HG02938 (cell line): ENCODE data around the gene CCL4L2.
"Not testable (repeated sequence)": the region's sequence is repeated elsewhere in the genome, so short reads cannot be mapped to it uniquely, and the experiment has no call there.

Experiments used
- ATAC-seq: cut with Tn5 transposase; IDR thresholded peaks from one replicate; pipeline ENCODE4 v1.9.1; 2021; ENCODE audit warnings: mild to moderate bottlenecking, moderate library complexity; ENCODE audit not compliant: unreplicated experiment

Gene CCL4L2

DNA sequence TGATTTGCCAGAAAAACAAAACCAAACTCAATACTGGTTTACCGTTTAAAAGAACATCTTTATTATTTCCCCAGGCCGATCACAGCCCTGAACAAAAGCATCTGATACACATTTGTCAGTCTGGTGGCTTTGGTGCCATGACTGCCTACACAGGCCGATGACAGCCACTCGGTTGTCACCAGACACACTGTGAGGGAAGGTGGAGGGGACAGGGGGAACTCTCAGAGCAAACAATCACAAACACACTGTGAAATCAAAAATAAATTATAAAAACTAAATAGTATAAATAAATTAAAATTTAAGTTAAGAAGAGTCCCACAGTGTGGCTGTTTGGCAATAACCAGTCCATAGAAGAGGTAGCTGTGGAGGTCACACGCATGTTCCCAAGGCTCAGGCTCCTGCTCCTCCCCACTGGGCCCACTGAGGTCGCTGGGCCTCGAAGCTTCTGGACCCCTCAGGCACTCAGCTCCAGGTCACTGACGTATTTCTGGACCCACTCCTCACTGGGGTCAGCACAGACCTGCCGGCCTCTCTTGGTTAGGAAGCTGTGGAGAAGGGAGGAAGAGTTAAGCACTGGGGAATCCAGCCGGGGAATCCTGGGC is 15.9 kb upstream of the CCL4L2 start:
- not testable (repeated sequence) for ATAC-seq

GRCh38 chr17:36195434-36196130 is 15.3 kb upstream of the CCL4L2 start:
- ATAC-seq = no peak

DNA sequence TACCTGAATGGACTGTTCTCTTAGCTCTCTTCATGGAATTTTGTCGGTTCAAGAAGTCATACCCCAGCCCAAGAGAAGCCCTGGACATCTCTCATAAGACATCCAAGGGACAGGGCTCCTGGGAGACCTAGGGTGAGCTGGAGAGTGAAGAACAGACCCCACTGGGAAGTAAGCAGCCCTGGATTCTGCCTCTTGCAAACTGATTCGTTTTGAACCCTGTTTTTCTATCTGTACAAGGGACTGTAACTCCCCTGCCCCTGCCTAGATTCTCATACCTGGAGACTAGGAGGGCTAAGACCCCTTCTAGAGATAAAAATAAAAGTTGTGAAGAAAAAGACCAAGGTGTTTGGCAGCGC is 14.8 kb upstream of the CCL4L2 start:
- ATAC-seq = no peak

DNA sequence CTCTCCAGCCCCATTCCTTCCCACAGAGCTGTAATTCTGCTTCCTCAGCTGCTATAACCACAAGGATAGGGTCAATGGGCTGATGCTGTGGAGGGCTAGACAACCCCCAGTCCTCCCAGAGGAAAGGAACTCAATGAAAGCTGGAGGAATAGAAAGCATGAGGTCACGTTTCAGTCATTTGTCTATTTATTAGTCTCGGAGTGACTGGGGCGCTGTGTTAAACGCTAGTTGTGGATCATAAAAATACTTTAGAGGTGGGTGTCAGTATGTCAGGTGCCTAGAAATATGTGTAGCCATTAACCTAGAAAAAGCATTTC is 13.5 kb upstream of the CCL4L2 start:
- ATAC-seq = peak; percentile 13

DNA sequence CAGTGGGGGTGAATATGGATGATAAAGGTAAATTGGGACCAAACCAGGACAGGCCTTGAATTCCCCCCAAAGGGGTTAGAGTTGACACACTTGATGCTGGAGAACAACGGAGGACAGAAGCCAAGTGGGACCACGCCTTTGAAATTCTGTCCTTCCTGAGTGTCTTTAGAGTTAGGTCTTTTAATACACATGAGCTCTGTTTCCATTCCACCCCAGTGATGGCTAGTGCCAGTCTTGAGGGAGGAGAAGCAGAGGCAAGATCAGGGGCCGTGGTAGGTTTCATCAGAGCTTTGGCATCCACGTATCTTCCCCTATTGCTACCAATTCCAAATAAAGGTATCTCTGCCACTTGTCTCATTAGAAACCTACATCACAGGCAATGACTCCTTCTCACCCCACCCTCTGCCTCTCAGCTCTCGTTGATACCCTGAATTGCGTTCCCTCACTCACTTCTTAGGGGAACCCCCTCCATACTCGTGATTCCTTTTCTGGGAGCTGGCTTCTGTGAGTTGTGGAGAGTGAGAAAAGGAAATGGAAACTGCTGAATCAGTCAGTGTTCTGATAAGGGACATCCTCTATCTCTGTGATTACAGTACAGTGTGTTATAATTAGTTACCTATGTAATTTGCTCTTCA is 11.9 kb upstream of the CCL4L2 start:
- ATAC-seq = no peak

- ATAC-seq = not testable (repeated sequence)
These were observed 9.8 kb upstream of the CCL4L2 start for GRCh38 chr17:36201102-36201501.

- not testable (repeated sequence) for ATAC-seq
These were observed 9.4 kb upstream of the CCL4L2 start for GRCh38 chr17:36201506-36201905.

- ATAC-seq = no peak
These were observed 7.5 kb upstream of the CCL4L2 start for GRCh38 chr17:36203335-36203734.

- no peak for ATAC-seq
These were observed 6.0 kb upstream of the CCL4L2 start for GRCh38 chr17:36204724-36205500.

DNA sequence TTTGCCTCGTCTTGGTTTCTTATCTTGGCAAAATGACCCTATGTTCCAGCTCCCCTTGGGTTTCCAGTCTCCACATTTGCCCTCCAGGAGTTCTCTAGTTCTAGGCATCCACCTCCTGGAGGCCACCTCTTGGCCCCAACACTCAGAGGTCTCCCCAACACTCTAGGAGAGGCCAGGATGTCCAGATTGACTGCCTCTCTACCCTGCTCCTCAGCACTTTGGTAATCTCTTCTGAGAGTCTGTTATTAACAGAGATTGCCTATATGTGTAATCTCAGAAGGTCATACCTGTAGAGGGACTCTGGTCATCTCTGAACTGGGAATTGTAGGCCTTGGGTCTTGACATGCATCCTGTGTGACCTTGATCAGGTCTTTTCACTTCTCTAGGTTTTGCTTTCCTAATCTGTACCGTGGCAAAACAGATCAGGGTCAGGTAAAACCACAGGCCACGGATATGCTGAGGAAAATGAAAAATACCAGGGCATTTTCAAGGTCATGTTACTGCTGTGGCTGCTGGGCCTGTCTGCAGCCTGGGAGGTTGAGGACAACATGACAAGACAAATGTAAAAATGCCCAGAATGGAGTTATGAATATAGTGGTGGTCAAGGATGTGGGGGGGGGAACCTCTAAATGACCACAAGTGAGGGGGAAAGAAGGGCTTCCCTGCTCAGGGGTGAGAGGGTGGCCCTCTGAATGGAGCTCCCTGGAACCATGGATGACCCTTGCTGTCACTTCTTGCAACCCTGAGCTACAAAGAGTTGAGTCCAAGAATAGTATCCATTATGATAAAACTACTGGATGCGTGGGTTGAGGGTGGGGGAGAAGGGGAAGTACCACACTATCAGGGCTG is 5.0 kb upstream of the CCL4L2 start:
- ATAC-seq = no peak

GRCh38 chr17:36206486-36206821 is 4.4 kb upstream of the CCL4L2 start:
- ATAC-seq = not testable (repeated sequence)

DNA sequence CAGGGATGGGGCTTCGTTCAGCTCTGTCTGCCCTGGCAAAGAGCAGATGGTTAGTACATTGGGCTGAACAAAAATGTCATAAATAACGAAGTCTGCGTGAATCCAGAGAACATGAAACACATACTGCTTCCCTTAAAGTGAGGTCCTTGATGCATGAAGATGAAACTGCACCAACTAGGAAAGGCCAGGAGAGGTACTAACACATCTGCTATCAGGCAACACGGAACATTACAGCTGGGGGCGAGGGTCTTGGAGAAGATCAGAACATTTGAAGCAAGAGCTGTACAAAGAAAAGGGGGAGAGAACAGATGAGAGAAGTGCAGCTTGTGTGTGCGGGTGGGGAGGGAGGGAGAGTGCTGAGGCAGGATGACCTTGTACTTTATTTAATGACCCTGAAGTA is 3.5 kb upstream of the CCL4L2 start:
- ATAC-seq = not testable (repeated sequence)

- no peak for ATAC-seq
These were observed 1.3 kb upstream of the CCL4L2 start for GRCh38 chr17:36209575-36209974.

DNA sequence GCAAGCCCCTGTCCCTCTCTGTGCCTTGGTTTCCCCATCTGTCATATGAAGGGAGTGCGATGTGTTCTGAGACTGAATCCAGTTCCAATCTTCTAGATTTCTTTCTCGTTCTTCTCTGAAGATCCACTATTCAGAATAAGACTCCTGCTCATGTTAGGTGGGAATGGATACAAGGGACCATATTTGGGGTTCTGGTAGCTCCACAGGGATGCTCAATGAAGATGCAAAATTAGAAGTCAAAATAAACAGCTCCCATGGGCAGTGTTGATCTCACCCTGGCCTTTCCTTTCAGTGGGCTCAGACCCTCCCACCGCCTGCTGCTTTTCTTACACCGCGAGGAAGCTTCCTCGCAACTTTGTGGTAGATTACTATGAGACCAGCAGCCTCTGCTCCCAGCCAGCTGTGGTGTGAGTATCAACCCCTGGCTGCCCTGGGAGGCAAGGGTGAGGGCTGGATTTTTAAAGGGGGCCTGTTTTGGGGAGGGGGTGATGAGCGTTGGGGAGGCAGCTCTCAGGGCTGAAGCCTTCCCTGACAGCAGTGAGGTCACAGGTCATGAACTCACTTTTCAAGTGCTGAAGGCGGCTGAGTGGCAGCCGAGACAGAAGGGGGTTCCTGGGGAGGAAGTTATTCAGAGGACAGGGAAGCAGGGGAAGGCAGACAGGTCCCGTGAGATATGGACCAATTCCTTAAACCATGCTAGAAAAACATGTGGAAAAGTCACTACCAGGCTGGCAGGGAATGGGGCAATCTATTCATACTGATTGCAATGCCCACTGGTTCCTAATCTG is 815 bp downstream of the CCL4L2 start:
- ATAC-seq = not testable (repeated sequence)

DNA sequence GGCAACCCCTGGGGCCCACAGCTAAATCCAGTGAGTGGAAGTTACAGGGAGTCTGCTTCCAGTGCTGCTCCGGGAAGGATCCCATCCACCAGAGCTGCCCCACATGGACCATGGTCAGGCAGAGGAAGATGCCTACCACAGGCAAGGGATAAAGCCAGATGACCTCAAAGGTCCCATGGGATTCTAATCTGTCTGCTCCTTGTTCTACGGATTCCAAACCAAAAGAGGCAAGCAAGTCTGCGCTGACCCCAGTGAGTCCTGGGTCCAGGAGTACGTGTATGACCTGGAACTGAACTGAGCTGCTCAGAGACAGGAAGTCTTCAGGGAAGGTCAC is 1.4 kb downstream of the CCL4L2 start:
- no peak for ATAC-seq

DNA sequence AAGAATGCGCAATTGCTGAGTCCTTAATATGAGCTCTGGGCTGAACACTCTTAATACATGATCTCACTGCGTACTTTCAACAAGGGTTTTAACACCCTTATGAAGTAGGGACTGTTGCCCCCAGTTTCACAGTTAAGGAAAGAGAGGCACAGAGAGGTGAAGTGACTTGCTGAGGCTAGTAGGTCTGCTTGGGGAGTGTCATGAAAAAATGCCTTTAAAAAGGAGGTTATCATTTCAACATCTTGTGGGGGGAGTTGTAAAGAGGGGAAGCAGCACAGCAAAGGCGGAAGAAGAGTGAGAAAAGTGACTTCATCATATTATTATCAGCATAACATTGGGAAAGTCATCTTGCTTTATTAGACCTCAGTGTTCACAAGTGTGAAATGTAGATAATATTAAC is 2.1 kb downstream of the CCL4L2 start:
- ATAC-seq = no peak

- ATAC-seq = no peak
These were observed 2.8 kb downstream of the CCL4L2 start for GRCh38 chr17:36213695-36214094.

GRCh38 chr17:36214918-36215317 is 4.1 kb downstream of the CCL4L2 start:
- no peak for ATAC-seq

GRCh38 chr17:36215406-36216308 is 4.8 kb downstream of the CCL4L2 start:
- ATAC-seq = not testable (repeated sequence)
